HepG2 (cell line): ENCODE measurements around the gene CEP170. TPM values are rescaled to one million over a fixed set of nuclear protein-coding genes. Genes with fewer than 3 reads are reported as not detected.

Experiments used
- ATAC-seq: fragments of 200-7000 bp; cut with Tn5 transposase; 3 replicates; pipeline ENCODE4 v1.9.1; 2020; ENCODE audit warnings: mild to moderate bottlenecking, moderate library complexity
- BruUV-seq: library from RNA; stranded (reverse); fragments of 400-500 nt; replicated peaks from 2 replicates; lab custom pipeline; 2021; lab: Mats Ljungman, UMichigan
- CTCF ChIA-PET: fragments of 300-600 bp; formaldehyde crosslinking; extraction: SDS; loops from one replicate; lab custom pipeline; 2021; ENCODE audit warnings: low total read pairs, inconsistent platforms, low intra/inter-chr PET ratio; lab: Yijun Ruan, JAX
- POLR2A ChIA-PET: fragments of 350-600 bp; sonication (Branson Sonifier 250); formaldehyde crosslinking; loops from one replicate; lab custom pipeline; 2020; ENCODE audit warnings: antibody characterized with exemption, inconsistent platforms; lab: Yijun Ruan, JAX
- DNase-seq: peaks from one replicate; pipeline ENCODE4 v3.0.0-alpha.2; 2015; ENCODE audit warnings: low spot score
- FAIRE-seq: peaks from 3 replicates; lab custom pipeline; 2011; peaks lifted over from hg19 to GRCh38; lab: Jason Lieb, UNC
- H2AFZ ChIP-seq: one replicate; pipeline ENCODE4 v1.6.1; 2011; ENCODE audit warnings: low read length, inconsistent platforms
- H3K27ac ChIP-seq: fragments of 300-600 bp; 3 replicates; pipeline ENCODE4 v1.8.0; 2011; ENCODE audit warnings: mixed run types, mild to moderate bottlenecking, mixed read lengths, low read length, inconsistent platforms; ENCODE audit not compliant: insufficient read depth; ENCODE audit errors: extremely low read length
- H3K27me3 ChIP-seq, 2 experiments: fragments of 200-600 bp in 1 of 2; 2 replicates in 1 of 2; 3 replicates in 1 of 2; pipeline versions ENCODE4 v1.6.0 to v1.8.0; 2011; ENCODE audit warnings: low read length in 2 of 2, mild to moderate bottlenecking in 2 of 2, moderate library complexity in 2 of 2, inconsistent platforms in 1 of 2; ENCODE audit not compliant: insufficient read depth in 2 of 2, control insufficient read depth in 1 of 2
- H3K36me3 ChIP-seq, 2 experiments: fragments of 200-600 bp in 1 of 2; replicated peaks in 1 of 2; 2 replicates in 1 of 2; 3 replicates in 1 of 2; pipeline versions ENCODE4 v1.5.1 to v1.8.0; 2011; ENCODE audit warnings: low read length in 2 of 2, inconsistent platforms in 1 of 2; ENCODE audit not compliant: insufficient read depth in 2 of 2, control insufficient read depth in 1 of 2
- H3K4me1 ChIP-seq: 2 replicates; pipeline ENCODE4 v1.5.1; 2012; ENCODE audit warnings: low read length, inconsistent platforms; ENCODE audit not compliant: insufficient read depth
- H3K4me2 ChIP-seq: 2 replicates; pipeline ENCODE4 v1.6.0; 2011; ENCODE audit warnings: low read depth, low read length, inconsistent platforms
- H3K4me3 ChIP-seq, 3 experiments: fragments of 200-600 bp in 1 of 3; sonication (generic), shearing (Covaris generic) in 1 of 3; replicated peaks in 1 of 3; 2 replicates each; pipeline ENCODE4 v1.5.1; 2011 to 2016; ENCODE audit warnings: low read length in 3 of 3, inconsistent platforms in 2 of 3, low read depth in 2 of 3, mild to moderate bottlenecking in 2 of 3, control low read depth in 1 of 3, mixed read lengths in 1 of 3; ENCODE audit not compliant: insufficient read depth in 1 of 3
- H3K79me2 ChIP-seq: one replicate; pipeline ENCODE4 v1.6.1; 2011; ENCODE audit warnings: low read length, inconsistent platforms; ENCODE audit not compliant: insufficient read depth
- H3K9ac ChIP-seq: 2 replicates; pipeline ENCODE4 v1.6.0; 2011; ENCODE audit warnings: mild to moderate bottlenecking, low read depth, low read length, inconsistent platforms; ENCODE audit not compliant: insufficient read depth
- H3K9me3 ChIP-seq: 2 replicates; pipeline ENCODE4 v1.5.1; 2012; ENCODE audit warnings: mild to moderate bottlenecking, low read length
- H4K20me1 ChIP-seq: 2 replicates; pipeline ENCODE4 v1.6.0; 2011; ENCODE audit warnings: inconsistent platforms, mild to moderate bottlenecking, low read length, moderate library complexity; ENCODE audit not compliant: insufficient read depth
- ATF3 ChIP-seq: sonication (generic); formaldehyde crosslinking; IDR thresholded peaks from 2 replicates; pipeline ENCODE4 v1.4.0; 2020; ENCODE audit warnings: missing genetic modification reagents
- BRD4 ChIP-seq: sonication (generic); formaldehyde crosslinking; IDR thresholded peaks from 2 replicates; pipeline ENCODE4 v1.4.0; 2020; ENCODE audit warnings: missing genetic modification reagents
- CREB1 ChIP-seq, 2 experiments: fragments of 450-650 bp in 1 of 2; IDR thresholded peaks; 2 replicates each; pipeline ENCODE4 v1.6.1; 2016 to 2017; ENCODE audit warnings: control low read depth in 1 of 2, mild to moderate bottlenecking in 1 of 2, missing compliant biosample characterization in 1 of 2, missing genetic modification characterization in 1 of 2
- HOXA3 ChIP-seq: sonication (generic); formaldehyde crosslinking; IDR thresholded peaks from 2 replicates; pipeline ENCODE4 v1.5.0; 2020; ENCODE audit warnings: missing genetic modification reagents
- MAFK ChIP-seq, 2 experiments: IDR thresholded peaks in 1 of 2; conservative IDR thresholded peaks in 1 of 2; 2 replicates each; pipeline ENCODE4 v1.6.1; 2011; ENCODE audit warnings: improper control_type of control experiment in 2 of 2, low read length in 2 of 2
- TCF7L2 ChIP-seq: IDR thresholded peaks from 2 replicates; pipeline ENCODE4 v1.6.1; 2011; ENCODE audit warnings: mild to moderate bottlenecking, low read depth, low read length, moderate library complexity
- THYN1 ChIP-seq: sonication (generic); formaldehyde crosslinking; IDR thresholded peaks from 2 replicates; pipeline ENCODE4 v1.8.1; 2023; ENCODE audit warnings: low read depth, mild to moderate bottlenecking, moderate library complexity, missing genetic modification reagents, borderline replicate concordance
- TOPORS ChIP-seq: sonication (generic); formaldehyde crosslinking; IDR thresholded peaks from 2 replicates; pipeline ENCODE4 v1.8.0; 2023; ENCODE audit warnings: mild to moderate bottlenecking, missing genetic modification reagents
- U2AF2 ChIP-seq: fragments of 200-400 bp; formaldehyde crosslinking; IDR thresholded peaks from 2 replicates; pipeline ENCODE4 v1.6.1; 2017; ENCODE audit warnings: low read depth, mild to moderate bottlenecking, low read length
- ZMYM4 ChIP-seq: sonication (generic); formaldehyde crosslinking; IDR thresholded peaks from 2 replicates; pipeline ENCODE4 v1.8.1; 2023; ENCODE audit warnings: mild to moderate bottlenecking, missing genetic modification reagents
- ZNF121 ChIP-seq: sonication (generic); formaldehyde crosslinking; IDR thresholded peaks from 2 replicates; pipeline ENCODE4 v1.5.0; 2020; ENCODE audit warnings: mild to moderate bottlenecking, missing genetic modification reagents
- ZNF256 ChIP-seq: sonication (generic); formaldehyde crosslinking; conservative IDR thresholded peaks from 2 replicates; pipeline ENCODE4 v1.4.0; 2020; ENCODE audit warnings: missing genetic modification reagents
- ZNF33A ChIP-seq: sonication (generic); formaldehyde crosslinking; IDR thresholded peaks from 2 replicates; pipeline ENCODE4 v1.5.1; 2020; ENCODE audit warnings: missing genetic modification reagents, mild to moderate bottlenecking, moderate library complexity, borderline replicate concordance
- ZNF572 ChIP-seq: sonication (generic); formaldehyde crosslinking; IDR thresholded peaks from 2 replicates; pipeline ENCODE4 v1.5.1; 2020; ENCODE audit warnings: mild to moderate bottlenecking, missing genetic modification reagents
- WGBS: methylation state at CpG from one replicate; pipeline ENCODE4 v1.1.6; 2017; ENCODE audit warnings: low lambda C conversion rate; 5-methylcytosine and 5-hydroxymethylcytosine counted together
- in situ Hi-C: cut with HindIII; loops from 2 replicates; pipeline ENCODE4 v1.10.0; 2017; ENCODE audit warnings: low pct_unique_long_range_greater_than_20kb; ENCODE audit not compliant: extremely low pct_ligation_motif_present
- intact Hi-C: fragments of 100-400 bp; cut with micrococcal nuclease; formaldehyde crosslinking; loops from one replicate; pipeline ENCODE4 v1.10.0; 2022; ENCODE audit not compliant: unreplicated experiment
- polyA plus RNA-seq, 8 experiments: library from polyadenylated mRNA; depleted of rRNA in 3 of 8; stranded (reverse) in 7 of 8; unstranded in 1 of 8; fragments of >200 nt; fragmentation: Illumina TruSeq in 4 of 8; extraction: Trizol in 4 of 8; gene quantifications; 2 replicates each; pipeline versions ENCODE4 v1.2.1 to v1.2.3, GENCODE V29; 2011 to 2016; ENCODE audit warnings: low read depth in 4 of 8, missing spikeins in 1 of 8, mixed read lengths in 1 of 8; ENCODE audit not compliant: insufficient read depth in 1 of 8
- total RNA-seq, 5 experiments: library from RNA; depleted of rRNA; stranded (reverse); fragments of >200 nt; fragmentation: Illumina TruSeq; extraction: Trizol; gene quantifications; 2 replicates each; pipeline ENCODE4 v1.2.3, GENCODE V29; 2016; ENCODE audit warnings: low read depth in 1 of 5

The CEP170 gene
- total and polyA plus RNA-seq, 2 of the 13 experiments (the other 11 are each of a cell fraction or from before 2014, with no cell fraction given): 23.0 to 28.6 TPM

- DNase-seq (no peak), FAIRE-seq (no peak), ATAC-seq (no peak)
- Histone ChIP-seq H3K4me2 (no peak overlapping the region), H3K4me1 (no peaks in the 10 kb centered on the region), H4K20me1 (no peaks in the 10 kb centered on the region), H3K9me3 (no peaks in the 10 kb centered on the region), H3K27me3 (no peaks in the 10 kb centered on the region), H2AFZ (no peak overlapping the region), H3K9ac (no peak overlapping the region), H3K36me3 (no peaks in the 10 kb centered on the region; a peak in 1 of 5 replicates), H3K27ac (no peak overlapping the region), H3K79me2 (no peaks in the 10 kb centered on the region), H3K4me3 (no peak overlapping the region)
- intact Hi-C loops (no loop called here), in situ Hi-C loops (no loop called here)
- no peak for TF ChIP-seq CREB1 (IDR thresholded peaks at IDR 0.05)
- no peak for TF ChIP-seq CREB1 (CRISPR knock-in tag; IDR thresholded peaks at IDR 0.05)
- TF ChIP-seq U2AF2: no peak
- no peak for TF ChIP-seq ZMYM4 (CRISPR knock-in tag)
- TF ChIP-seq THYN1 (CRISPR knock-in tag): no peak
- no peak for TF ChIP-seq ZNF256 (CRISPR knock-in tag)
- no peak for TF ChIP-seq ZNF572 (CRISPR knock-in tag)
- no peak for TF ChIP-seq BRD4 (CRISPR knock-in tag)
- CTCF ChIA-PET: no interaction called here
- 91% methylated on average over 8 of the region's 8 CpGs for WGBS
- POLR2A ChIA-PET: no interaction called here
- BruUV-seq: no TSS peak
These were observed 31.5 kb upstream of the CEP170 start for GRCh38 chr1:243286409-243287122.

GRCh38 chr1:243281672-243282071, 26.6 kb upstream of the CEP170 start:
- Histone ChIP-seq H4K20me1 (no peaks in the 10 kb centered on the region), H3K4me3 (no peak overlapping the region), H3K36me3 (no peaks in the 10 kb centered on the region), H3K27ac (no peak overlapping the region), H3K4me2 (no peak overlapping the region), H3K27me3 (no peaks in the 10 kb centered on the region), H3K4me1 (no peaks in the 10 kb centered on the region), H3K9ac (no peak overlapping the region), H3K9me3 (no peaks in the 10 kb centered on the region), H3K79me2 (no peaks in the 10 kb centered on the region), H2AFZ (no peak overlapping the region)
- intact Hi-C loops: no loop called here
- no peak for TF ChIP-seq HOXA3 (CRISPR knock-in tag)
- TF ChIP-seq ZNF33A (CRISPR knock-in tag): no peak
- 0 out of 2 replicates have a peak, but pooled peaks have one; percentile 35 for TF ChIP-seq ZNF121 (CRISPR knock-in tag)
- no peak for TF ChIP-seq ATF3 (CRISPR knock-in tag)
- no peak for TF ChIP-seq TOPORS (CRISPR knock-in tag)
- TF ChIP-seq TCF7L2: no peak
- no peak for TF ChIP-seq MAFK (conservative IDR thresholded peaks at IDR 0.05 in 1 of 2, IDR thresholded peaks at IDR 0.05 in 1 of 2; ENCODE audit: low read length in 2 of 2)
- ChIA-PET POLR2A (no interaction called here), CTCF (no interaction called here)
- no peak for FAIRE-seq
- no peak for ATAC-seq
- no TSS peak for BruUV-seq
- in situ Hi-C loops: no loop called here
- 94% methylated on average over 5 of the region's 5 CpGs for WGBS
- DNase-seq: no peak
